IPS-NIHi7 (cell line): Measurements from ENCODE around the gene FAM43B.
A peak's percentile ranks its signal among the peaks of the same experiment; 100 is the strongest.

Source experiments
- DNase-seq: peaks from one replicate; pipeline ENCODE4 v3.0.0; 2012; ENCODE audit warnings: mixed read lengths; ENCODE audit errors: extremely low spot score

The FAM43B gene

DNA sequence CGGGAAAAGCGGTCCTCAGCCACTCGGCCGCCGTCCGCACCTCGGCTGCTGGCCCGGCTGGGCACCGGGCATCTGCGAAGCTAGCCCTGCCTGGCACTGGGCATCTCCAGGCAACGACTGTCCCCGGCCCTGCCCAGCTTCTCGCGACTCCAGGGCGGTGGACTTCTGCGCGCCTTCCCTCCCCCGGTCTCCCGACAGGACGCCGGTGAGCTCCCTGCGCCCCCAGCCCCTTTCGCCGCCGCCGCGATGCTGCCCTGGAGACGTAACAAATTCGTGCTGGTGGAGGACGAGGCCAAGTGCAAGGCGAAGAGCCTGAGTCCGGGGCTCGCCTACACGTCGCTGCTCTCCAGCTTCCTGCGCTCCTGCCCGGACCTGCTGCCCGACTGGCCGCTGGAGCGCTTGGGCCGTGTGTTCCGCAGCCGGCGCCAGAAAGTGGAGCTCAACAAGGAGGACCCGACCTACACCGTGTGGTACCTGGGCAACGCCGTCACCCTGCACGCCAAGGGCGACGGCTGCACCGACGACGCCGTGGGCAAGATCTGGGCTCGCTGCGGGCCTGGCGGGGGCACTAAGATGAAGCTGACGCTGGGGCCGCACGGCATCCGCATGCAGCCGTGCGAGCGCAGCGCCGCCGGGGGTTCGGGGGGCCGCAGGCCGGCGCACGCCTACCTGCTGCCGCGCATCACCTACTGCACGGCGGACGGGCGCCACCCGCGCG, 514 bp downstream of the FAM43B start:
- peak; percentile 55 for DNase-seq

DNA sequence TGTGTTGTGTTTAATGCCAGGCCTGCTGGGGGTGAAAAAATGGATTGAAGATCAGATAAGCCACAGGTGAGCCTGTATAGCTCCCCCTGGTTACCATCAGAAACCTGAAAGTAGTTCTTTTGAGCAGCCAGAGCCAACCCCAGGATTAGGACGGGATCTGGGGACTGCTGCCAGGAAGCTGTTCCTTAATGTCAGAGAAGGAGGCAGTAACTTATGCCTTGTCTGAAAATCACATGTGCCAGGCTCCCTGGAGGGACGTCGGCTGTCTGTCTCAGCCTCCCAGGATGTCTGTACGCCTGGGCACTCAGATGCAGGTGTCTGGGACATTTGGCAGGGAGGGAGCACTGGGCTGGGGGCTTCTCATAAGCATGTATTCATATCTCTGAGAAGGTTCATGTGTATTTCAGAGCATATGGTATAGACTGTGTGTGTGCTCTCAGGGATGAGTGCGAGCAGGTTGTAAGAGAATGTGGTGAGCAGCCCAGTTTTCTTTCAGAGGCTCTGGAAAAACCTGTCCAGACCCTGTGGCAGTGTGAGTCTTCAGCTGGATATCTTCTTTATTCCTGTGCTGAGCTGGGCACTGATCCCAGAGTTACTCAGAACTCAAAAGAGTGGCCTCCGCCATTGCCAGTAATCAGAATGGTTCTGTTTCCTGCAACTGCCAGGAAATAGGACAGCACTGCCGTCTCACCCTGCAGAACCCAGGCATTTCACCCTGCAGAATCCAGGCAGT, 2.8 kb downstream of the FAM43B start:
- no peak for DNase-seq

- DNase-seq, result no peak
These were observed 3.4 kb downstream of the FAM43B start for GRCh38 chr1:20555758-20556120.

DNA sequence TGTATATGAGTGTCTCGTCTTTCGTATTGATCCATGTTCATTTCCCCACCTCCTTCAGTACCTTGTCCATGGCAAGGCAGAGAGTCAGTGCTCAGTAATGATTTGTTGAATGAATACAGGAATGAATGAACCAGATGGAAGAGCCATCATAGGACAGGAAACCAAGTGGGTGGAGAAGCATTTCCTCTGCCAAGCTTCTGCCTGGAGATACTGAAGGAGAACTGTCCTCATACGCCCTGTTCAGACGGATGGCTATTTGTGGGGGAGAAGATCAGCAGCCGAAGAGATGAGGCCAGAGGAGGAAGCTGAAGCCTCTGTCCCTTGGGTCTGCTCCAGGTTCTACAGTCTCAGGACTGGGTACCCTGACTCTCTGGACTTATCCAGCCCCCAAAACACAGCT, 5.8 kb downstream of the FAM43B start:
- no peak for DNase-seq

DNA sequence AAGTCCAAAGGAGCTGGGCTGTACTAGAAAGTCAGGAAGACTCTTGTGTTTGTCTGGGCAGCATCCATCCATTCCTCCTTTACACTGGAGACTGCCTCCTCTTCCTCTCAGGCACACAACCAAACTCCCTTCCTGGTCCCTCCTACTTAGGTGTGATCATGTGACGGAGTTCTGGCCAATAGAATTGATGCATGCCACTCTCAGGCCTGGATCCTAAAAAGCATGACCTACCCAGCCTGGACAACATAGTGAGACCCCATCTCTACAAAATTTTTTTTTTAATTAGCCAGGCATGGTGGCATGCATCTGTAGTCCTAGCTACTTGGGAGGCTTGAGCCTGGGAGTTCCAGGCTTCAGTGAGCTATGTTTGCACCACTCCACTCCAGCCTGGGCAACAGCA, 8.6 kb downstream of the FAM43B start:
- no peak for DNase-seq

DNA sequence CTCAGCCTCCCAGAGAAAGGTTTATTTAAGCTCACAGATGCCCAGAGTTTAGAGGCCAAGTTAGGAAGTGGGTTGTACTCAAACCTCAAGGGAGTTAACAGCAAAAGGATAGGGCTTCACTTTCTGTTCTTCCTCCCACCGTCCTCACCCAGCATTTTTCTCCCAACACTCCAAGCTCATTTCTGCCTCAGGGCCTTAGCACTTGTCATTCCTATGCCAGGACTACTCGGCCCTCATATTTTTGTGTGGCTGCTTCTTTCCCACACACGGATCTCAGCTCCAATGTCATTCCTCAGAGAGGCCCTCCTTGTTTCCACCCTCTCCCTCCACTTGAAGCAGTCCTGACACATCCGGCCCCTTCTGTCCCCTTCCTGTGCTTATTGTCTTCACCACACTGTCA, 12.9 kb downstream of the FAM43B start:
- DNase-seq, result no peak

DNA sequence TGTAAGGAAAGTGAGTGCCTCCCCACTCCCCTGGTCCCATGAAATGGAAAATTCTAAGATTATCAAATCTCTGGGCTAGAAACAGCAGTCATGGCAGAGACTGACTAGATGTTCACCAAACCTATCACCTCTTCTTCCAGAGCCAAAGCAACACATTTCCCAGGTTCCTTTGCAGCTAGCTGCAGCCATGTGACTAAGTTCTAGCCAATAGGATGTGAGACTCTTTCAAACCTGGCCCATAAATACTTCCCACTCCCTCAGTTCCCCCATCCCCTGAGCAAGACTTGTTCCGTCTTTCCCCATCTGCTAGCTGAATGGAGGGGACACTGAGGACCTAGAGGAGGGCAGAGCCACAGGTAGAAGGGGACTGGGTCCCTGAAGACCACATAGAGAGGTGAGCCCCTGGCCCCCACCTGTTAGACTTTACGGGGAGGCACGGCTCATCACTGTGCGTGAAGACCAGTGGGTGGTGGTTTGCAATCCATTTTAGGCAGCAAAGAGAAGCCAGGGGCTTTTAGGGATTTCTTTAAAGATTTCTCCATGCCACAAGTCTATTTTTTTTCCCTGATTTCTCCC, 17.2 kb downstream of the FAM43B start:
- no peak for DNase-seq

DNA sequence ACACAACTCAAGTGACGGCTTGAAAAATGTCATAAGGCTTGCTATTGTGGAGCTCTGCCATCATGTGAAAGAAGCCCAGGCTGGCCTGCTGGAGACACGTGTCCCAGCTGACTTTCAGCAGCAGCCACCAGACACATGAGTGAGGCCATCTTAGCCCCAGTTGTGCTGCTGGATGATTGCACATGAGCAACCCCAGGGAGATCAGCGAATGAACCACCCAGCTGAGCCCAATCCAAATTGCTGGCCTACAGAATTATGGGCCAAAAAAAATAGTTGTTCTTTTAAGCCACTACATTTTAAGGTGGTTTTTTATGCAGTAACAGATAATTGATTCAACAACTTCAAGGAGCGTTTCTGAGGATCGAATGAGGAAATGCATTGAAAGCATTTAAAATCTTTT, 19.1 kb downstream of the FAM43B start:
- no peak for DNase-seq

DNA sequence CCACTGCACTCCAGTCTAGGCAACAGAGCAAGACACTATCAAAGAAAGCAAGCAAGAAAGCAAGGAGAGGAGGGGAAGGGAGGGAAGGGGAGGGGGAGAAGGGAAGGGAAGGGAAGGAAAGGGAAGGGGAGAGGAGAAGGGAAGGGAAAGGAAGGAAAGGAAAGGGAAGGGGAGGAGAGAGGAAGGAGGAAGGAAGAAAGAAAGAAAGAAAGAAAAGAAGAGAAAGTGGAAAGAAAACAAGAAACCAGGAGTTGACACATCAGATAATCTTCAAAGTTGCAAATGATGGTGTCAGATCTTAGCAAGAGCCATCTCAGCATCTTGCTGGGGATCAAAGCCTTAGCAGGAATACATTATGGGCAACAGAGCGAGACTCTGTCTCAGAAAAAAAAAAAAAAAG, 21.6 kb downstream of the FAM43B start:
- DNase-seq, result no peak

- DNase-seq, result peak; percentile 97
These were observed 22.5 kb downstream of the FAM43B start for GRCh38 chr1:20574686-20575540.

DNA sequence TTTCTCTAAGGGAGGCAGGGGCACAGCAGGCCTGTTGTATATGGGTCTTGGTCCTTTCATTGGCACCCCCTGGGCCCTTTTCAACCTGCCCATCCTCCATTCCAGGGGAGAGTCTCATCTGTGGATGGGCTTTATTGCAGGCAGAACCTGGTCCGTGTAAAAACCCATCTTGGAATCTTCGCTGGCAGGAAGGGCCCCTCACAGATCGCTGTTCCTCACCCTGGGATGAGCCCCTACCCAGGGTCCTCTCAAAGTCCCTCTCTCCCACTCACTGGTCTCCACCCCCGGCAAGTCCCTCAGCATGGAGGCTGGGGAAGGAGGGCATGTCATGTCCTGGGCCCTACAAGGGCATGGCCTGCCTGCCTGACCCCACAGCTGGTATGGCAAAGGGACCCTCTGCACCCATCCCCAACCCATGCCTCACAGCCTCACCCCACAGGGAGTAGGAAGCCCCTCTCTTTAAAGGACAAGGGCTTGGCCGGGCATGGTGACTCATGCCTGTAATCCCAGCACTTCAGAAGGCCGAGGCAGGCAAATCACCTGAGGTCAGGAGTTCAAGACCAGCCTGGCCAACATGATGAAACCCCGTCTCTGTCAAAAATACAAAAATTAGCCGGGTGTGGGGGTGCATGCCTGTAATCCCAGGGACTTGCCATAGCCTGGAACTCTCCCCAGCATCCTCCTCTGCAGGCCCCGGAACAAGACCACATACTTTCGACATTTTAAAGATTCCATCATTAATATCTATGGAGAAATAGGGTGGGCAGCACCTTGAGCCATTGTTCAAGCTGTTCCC, 23.4 kb downstream of the FAM43B start:
- no peak for DNase-seq

GRCh38 chr1:20578062-20578461, 25.7 kb downstream of the FAM43B start:
- DNase-seq, result no peak

DNA sequence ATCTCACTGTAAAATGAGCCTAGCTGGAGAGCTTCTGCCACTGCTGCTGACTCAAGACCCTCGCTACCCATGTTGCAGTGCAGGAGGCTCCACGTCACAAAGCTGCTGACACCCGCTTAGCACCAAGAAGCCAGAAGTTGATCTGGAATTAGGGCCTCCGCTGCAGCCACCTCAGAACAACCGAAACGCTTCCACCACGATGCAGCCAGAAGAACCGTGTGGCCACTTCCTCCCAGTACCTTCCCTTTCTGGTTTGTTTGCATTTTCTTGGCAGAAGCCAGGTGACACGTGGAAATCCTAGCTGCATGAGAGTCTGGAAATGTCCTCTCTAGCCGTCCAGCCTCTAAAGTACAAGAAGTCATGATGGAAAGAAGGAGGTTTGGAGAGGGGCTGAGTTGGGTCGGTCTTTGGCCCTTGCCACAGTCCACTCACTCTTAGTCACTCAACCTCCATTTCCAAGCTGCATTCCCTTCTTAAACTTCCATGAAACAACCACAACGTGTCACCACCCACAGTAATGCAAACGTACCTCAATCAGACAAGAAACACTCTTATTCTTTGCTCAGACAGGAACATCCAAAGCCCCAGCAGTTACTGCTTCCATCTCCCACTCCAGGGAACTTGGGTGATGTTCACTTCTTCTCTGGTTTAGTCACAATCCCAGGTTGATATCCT, 26.5 kb downstream of the FAM43B start:
- DNase-seq, result no peak

- DNase-seq, result peak; percentile 38
These were observed 32.5 kb downstream of the FAM43B start for GRCh38 chr1:20584890-20585289.

DNA sequence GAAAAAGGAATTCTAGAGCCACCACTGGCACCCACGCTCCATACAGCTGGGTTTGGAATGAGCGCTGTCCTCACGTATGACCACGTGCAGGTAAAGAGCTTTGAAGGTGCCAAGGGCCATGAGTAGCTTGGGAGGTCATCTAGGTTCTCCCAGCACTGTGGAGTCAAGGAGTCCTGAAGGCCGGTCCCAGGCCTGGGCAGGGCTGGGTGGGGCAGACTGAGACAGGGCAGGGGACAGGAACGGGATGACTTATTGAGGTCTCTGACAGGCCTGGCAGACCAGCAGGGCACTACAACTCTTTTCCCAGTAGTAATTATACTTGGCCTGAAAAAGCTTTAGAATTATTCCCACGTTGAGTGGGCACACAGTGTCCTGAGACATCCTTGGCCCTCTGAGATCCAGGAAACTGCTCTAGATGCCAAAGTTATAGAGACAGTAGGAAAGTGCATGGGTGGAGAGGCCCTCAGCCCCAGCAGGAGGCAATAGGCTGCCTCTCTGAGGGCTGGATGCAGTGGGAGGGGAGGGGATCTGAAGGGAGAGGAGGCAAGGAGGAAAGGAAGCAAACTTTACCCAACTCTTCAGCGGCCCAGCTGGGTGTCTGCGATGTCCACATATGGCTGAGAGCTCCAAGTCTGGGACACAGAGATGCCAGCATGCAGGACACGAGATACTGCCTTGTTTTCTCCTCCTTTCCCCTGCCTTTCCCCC, 34.7 kb downstream of the FAM43B start:
- no peak for DNase-seq

DNA sequence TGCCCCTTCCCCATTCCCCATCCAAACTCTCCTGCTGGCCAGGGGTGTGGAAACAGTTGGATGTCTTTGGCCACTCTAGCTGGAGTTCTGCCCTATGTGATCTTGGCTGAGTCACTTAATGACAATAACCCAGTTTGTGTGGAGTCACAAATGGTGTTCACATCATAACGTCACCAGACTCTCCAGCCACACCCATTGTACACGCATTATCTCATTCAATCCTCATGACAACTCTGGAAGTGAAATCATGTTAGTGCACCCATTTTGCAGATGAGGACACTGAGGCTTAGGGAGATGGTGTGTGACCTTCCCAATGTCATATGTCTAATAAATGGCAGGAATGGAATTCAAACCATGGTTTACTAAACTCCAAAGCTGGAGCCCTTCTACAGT, 35.3 kb downstream of the FAM43B start:
- no peak for DNase-seq

DNA sequence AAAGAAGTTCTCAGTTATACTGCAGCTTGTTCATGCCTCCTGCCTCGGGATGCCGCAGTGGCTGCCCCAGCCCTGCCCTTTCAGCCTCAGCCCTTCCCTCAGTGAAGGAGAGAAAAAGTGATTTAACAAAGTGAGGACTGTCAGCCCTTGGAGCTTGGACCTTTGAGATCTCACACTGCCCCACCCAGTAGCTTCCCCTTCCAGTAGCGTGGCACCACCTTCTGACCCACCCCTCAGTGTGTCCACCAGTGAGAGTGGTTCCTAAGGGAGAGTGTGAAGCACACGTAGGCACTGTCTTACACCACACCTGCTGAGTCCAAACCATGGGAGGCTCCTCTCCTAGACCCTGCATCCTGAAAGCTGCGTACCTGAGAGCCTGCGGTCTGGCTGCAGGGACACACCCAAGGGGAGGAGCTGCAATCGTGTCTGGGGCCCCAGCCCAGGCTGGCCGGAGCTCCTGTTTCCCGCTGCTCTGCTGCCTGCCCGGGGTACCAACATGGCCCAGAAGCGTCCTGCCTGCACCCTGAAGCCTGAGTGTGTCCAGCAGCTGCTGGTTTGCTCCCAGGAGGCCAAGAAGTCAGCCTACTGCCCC, 36.4 kb downstream of the FAM43B start, which contains the start of gene CDA:
TSS of gene CDA (plus strand) at position 464 of the 592 bp plus-strand sequence. CDS start at position 497, 33 bp downstream.
- peak; percentile 78 for DNase-seq

DNA sequence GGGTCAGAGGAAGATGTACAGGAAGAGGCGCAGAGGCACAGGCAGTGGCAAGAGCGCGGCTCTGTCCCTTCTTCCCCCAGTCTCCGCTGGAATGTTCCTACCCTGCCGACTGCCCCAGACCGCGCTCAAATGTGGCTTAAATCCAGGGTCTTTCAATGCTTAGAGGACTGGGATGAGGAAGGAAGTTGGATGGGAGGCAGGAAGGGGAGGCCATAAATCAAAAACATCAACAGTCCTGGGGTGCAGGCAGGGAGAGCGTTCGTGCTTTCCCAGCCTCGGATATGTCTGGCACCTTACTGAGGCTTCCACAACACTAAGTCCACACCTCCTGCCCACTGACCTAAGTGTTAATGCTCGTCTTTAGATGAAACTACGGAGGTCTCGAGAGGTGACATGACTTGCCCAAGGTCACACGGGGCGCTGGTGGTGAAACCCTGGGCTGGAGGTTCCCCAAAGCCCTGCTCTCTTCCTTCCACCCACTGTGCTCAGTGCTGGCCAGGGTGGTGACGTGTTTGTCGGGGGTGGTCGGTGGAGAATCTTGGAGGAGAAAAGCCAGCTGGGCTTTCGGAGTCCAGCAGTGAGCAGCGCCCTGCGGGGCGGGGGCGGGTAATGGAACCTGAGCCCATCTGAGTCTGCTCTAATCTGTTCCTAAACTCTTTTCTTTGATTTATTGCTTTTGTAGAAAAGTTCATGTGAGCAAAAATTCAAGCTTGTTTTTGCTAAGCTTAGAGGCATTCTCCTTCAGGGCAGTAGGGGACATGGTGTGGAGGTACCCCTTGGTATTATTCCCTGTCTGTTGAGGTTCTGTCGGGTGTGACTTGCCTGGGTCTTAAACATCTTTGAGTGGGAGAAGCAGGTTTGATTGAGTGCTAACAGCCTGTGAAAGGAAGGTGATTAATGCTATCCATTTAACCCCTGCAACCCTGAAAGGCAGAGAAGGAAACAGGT, 37.2 kb downstream of the FAM43B start:
- DNase-seq, result peak; percentile 37
